Stimulated activated CD8-positive, alpha-beta memory T cell treated with anti-CD3 and anti-CD28 coated beads, Interleukin-12 subunit alpha, Interleukin-12 subunit beta, amount 100 ng/mL, for 4 hours (primary cell): ENCODE results near the gene RFXAP.

Experiments
- DNase-seq: peaks from one replicate; pipeline ENCODE4 v3.0.0-alpha.2; 2020; ENCODE audit warnings: low read depth

The RFXAP gene

GRCh38 chr13:36817996-36818803, 822 bp upstream of the RFXAP start:
- DNase-seq = no peak

GRCh38 chr13:36819739-36820090, 693 bp downstream of the RFXAP start:
- peak; percentile 11 for DNase-seq

- DNase-seq = no peak
Observed at GRCh38 chr13:36820222-36820621, 1.2 kb downstream of the RFXAP start.

- no peak for DNase-seq
Observed at GRCh38 chr13:36822785-36823184, 3.8 kb downstream of the RFXAP start.

- no peak for DNase-seq
Observed at GRCh38 chr13:36829753-36830152, 10.7 kb downstream of the RFXAP start.

GRCh38 chr13:36831291-36831690, 12.3 kb downstream of the RFXAP start:
- DNase-seq = no peak

- no peak for DNase-seq
Observed at GRCh38 chr13:36834299-36834698, 15.3 kb downstream of the RFXAP start.

GRCh38 chr13:36837354-36838092, 18.5 kb downstream of the RFXAP start:
- no peak for DNase-seq

- no peak for DNase-seq
Observed at GRCh38 chr13:36839281-36839680, 20.3 kb downstream of the RFXAP start.

- DNase-seq = no peak
Observed at GRCh38 chr13:36839981-36840380, 21.0 kb downstream of the RFXAP start.

GRCh38 chr13:36840718-36841250, 21.8 kb downstream of the RFXAP start:
- DNase-seq = no peak

- DNase-seq = no peak
Observed at GRCh38 chr13:36841391-36841790, 22.4 kb downstream of the RFXAP start.

- DNase-seq = no peak
Observed at GRCh38 chr13:36847606-36848005, 28.6 kb downstream of the RFXAP start.

- DNase-seq = no peak
Observed at GRCh38 chr13:36848199-36848982, 29.4 kb downstream of the RFXAP start.

GRCh38 chr13:36850790-36851438, 31.9 kb downstream of the RFXAP start:
- no peak for DNase-seq

GRCh38 chr13:36857253-36857652, 38.2 kb downstream of the RFXAP start:
- DNase-seq = no peak

GRCh38 chr13:36858290-36858689, 39.3 kb downstream of the RFXAP start:
- no peak for DNase-seq

GRCh38 chr13:36859259-36859658, 40.2 kb downstream of the RFXAP start:
- DNase-seq = no peak

- DNase-seq = no peak
Observed at GRCh38 chr13:36862002-36862685, 43.1 kb downstream of the RFXAP start.

GRCh38 chr13:36862722-36863121, 43.7 kb downstream of the RFXAP start:
- DNase-seq = no peak

GRCh38 chr13:36865265-36865664, 46.2 kb downstream of the RFXAP start:
- DNase-seq = no peak
